Forelimb muscle (tissue), 1 donor: ENCODE measurements around the gene SPATA31E1. TPM values are rescaled to one million over a fixed set of nuclear protein-coding genes. Genes with fewer than 3 reads are reported as not detected.
"Not testable (repeated sequence)": the region's sequence is repeated elsewhere in the genome, so short reads cannot be mapped to it uniquely, and the experiment has no call there.

Experiments
- DNase-seq: peaks from one replicate; pipeline ENCODE4 v3.0.0-alpha.2; 2013; ENCODE audit warnings: low read depth
- polyA plus RNA-seq: library from polyadenylated mRNA; unstranded; fragments of 120-200 nt; gene quantifications from one replicate; pipeline ENCODE4 v1.2.1, GENCODE V29; 2013; ENCODE audit not compliant: insufficient read length

Gene SPATA31E1
- polyA plus RNA-seq, 1 donor: not detected

- DNase-seq: no peak
Measured at GRCh38 chr9:87884578-87885459, 2.1 kb downstream of the SPATA31E1 start.

DNA sequence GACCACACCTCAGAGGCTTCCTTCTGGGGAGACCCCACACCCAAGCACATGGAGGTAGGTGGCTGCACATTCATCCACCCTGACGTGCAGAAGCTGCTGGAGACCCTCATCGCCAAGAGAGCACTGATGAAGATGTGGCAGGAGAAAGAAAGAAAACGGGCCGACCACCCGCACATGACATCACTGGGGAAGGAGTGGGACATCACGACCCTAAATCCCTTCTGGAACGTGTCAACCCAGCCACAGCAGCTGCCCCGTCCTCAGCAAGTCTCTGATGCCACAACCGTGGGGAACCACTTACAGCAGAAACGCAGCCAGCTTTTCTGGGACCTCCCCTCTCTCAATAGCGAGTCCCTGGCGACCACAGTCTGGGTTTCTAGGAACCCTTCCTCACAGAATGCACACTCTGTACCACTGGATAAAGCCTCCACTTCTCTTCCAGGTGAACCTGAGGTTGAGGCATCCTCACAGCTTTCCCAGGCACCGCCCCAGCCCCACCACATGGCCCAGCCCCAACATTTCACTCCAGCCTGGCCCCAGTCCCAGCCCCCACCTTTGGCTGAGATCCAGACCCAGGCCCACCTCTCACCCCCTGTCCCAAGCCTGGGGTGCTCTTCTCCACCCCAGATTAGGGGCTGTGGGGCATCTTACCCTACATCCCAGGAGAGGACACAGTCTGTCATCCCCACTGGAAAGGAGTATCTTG lies 3.0 kb downstream of the SPATA31E1 start:
- no peak for DNase-seq

DNA sequence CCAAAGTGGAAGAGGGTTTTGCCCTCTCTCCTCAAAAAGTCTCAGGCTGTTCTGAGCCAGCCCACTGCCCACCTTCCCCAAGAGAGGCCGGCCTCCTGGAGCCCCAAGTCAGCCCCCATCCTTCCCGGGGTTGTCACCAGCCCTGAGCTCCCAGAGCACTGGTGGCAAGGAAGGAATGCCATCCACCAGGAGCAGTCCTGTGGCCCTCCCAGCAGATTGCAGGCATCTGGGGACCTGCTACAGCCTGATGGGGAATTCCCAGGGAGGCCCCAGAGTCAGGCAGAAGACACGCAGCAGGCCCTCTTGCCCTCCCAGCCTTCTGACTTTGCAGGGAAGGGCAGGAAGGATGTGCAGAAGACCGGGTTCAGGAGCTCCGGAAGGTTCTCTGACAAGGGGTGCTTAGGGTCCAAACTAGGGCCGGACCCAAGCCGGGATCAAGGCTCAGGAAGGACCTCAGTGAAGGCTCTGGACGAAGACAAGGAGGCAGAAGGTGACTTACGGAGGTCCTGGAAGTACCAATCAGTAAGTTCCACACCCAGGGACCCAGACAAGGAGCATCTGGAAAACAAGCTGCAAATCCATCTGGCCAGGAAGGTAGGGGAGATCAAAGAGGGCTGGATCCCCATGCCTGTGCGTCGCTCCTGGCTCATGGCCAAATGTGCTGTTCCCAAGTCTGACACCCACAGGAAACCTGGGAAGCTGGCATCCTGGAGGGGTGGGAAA lies 3.7 kb downstream of the SPATA31E1 start:
- DNase-seq: no peak

DNA sequence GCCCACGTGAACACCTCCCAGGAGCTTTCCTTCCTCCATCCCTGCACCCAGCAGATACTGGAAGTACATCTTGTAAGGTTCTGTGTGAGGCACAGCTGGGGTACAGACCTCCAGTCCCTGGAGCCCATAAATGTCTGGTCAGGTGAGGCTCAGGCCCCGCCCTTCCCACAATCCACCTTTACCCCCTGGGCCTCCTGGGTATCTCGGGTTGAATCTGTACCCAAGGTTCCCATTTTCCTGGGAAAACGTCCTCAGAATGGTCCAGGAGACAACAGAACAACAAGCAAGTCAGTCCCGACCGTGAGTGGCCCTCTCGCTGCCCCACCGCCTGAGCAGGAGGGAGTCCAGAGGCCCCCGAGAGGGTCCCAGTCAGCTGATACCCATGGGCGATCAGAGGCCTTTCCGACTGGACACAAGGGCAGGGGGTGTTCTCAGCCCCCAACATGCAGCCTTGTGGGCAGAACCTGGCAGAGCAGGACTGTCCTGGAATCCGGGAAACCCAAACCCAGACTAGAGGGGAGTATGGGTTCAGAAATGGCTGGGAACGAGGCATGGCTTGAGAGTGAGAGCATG lies 4.3 kb downstream of the SPATA31E1 start:
- DNase-seq: no peak

DNA sequence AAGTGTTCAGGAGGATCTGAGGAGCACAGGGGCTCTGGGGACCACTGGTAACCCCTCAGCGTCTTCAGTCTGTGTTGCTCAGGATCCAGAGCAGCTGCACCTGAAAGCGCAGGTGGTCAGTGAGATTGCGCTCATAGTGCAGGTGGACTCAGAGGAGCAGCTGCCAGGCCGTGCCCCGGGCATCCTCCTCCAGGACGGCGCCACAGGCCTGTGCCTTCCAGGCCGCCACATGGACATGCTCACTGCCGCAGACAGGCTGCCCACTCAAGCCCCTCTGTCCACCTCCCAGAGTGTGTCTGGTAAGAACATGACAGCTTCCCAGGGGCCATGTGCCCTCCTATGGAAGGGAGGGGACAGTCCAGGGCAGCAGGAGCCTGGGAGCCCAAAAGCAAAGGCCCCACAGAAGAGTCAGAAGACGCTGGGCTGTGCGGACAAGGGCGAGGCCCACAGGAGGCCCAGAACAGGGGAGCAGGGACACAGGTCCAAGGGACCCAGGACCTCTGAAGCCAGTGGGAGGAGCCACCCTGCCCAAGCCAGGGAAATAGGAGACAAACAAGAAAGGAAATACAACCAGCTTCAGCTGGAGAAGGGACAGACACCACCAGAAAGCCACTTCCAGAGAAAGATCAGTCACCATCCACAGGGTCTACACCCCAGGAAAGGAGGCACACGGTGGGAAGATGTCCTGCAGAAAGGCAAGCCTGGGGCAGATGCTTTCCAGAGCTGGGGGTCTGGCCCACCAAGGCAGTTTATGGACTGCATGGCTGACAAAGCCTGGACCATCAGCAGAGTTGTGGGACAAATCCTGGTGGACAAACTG lies 5.2 kb downstream of the SPATA31E1 start:
- DNase-seq: no peak

GRCh38 chr9:87888501-87888900 lies 5.8 kb downstream of the SPATA31E1 start:
- DNase-seq: no peak

DNA sequence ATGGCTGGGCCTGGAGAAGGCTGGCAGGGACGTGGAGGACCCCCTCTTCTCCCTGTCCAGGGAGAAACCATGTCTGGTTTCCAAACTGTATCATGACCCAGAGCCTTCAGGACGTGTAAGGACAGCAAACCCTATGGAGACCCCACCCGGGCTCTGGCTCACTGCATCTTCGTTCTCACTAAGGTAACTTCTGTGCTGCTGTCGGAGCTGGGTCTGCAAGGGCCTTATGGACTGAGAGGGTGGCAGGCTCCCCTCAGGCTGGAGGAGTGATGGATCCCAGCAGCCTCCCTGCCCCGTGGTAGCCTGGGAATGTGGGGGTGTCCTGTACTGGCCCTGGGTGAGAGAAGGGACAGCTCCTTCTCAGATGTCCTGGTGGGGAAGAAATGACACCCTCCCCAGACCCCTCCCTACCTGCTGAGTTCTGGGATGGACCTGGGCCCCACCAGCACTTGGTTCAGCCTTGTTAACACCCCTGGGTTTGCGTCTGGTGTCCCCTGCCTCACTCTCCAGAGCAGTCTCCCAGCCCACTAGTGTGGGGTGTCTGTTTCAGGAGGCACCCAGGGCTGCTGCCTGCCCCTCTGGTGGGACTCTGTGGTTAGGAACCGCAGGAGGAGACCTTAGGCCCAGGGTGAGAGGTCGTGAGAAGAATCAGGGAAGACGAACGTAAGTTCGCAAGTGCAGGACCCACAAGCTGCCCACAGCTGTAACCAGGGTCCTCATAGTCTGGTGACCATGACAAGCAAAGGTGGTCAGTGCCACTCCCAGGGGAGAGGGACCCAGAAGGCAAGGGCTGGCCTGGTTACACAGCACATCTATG lies 6.6 kb downstream of the SPATA31E1 start:
- DNase-seq: no peak

GRCh38 chr9:87889882-87890252 lies 7.2 kb downstream of the SPATA31E1 start:
- no peak for DNase-seq

DNA sequence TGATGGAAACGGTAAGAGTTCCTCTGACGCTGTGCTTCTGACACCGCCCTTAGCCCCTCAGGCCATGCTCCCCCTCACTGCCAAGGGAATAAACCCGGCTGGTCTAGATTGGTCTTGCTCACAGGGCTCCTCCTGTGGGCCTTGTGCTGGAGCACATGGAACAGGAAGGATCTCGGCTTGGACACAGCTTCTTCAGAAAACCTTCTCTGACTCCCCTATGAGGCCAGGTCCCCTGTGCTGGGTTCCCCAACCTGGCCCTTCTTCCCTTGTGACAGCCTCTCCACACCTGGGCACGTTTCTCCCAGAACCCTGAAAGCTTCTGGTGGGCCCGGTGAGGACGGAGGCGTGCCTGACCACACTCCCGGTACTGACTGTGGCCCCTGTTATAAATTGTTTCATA lies 8.2 kb downstream of the SPATA31E1 start:
- DNase-seq: no peak

DNA sequence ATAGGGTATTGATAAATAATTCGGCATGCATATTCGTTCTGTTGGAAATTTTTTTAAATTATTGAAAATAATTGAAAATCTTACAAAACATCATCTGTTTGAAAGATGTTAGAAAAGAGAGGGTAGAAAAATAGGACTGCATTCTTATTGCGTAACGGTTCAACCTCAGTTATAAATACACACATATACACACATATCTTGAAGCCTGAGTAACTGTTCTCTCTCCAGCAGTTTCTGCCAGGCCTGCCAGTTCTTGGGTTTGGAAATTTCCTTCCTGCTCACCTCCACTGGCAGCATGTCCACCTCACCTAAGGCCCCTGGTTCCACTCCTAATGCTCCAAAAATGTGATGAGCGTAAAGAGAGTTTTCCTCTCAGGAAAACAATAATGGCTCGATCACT lies 9.1 kb downstream of the SPATA31E1 start:
- no peak for DNase-seq

DNA sequence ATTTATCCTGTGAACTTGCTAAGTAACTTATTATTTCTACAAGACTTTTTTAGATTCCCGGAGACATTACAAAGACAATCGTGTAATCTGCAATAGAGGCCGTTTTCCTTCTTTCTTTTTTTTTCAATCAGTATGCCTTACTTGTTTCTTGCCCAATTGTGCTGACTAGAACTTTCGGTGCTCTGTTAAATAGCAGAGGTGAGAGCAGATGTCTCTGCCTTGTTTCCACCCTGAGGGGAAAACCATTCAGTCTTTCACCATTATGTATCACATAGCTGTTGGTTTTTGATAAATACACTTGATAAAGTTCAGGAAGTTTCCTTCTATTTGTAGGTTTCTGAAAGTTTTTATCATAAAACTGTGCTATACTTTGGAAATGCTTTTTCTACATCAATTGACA lies 10.3 kb downstream of the SPATA31E1 start:
- DNase-seq: no peak

DNA sequence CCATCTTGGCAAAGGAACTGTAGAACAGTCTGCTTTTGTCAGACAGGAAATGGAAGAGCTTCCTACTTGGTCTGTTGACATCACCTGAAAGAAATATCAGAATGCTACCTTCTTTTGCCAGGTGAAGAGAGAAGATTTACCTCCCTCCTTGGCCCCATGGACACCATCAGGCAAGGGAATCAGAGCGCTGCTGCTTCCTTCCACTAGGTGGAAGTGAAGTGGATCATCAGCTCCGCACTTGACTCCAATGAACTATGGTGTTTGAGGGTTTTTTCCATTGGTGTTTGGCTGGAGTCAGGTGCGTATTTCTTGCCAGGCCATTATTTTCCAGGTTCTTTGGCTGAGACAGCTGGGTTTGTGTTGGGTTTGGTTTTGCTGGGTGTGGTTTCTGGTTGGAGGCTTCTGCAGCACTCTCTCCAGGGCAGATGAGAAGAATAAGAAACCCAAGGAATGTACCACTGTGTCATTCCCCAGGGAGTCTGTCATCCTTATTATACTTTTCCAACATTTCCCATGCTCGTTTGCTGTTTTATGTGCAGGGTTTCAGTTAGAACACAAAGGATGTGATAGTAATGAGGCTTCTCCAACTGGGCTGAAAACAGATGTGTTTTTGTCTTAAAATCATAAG lies 12.4 kb downstream of the SPATA31E1 start:
- no peak for DNase-seq

DNA sequence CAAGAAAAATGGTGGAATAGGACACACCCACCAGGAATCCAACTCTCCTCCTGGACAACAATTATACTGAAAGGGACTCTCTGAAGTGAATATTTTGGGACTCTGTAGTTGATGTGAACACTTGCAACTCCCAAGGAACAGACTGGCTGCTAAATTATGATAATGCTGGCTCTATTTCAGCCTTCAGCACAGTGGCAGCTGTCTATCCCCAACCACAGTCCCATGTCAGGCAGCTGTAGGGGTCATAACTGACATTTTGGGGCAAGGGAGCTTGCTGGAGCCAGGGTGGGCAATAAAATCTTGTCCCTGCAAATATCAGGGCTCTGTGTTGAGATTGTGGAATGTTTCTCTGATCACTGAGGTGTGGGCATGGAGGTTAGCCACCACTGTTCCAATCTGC lies 14.2 kb downstream of the SPATA31E1 start:
- no peak for DNase-seq

DNA sequence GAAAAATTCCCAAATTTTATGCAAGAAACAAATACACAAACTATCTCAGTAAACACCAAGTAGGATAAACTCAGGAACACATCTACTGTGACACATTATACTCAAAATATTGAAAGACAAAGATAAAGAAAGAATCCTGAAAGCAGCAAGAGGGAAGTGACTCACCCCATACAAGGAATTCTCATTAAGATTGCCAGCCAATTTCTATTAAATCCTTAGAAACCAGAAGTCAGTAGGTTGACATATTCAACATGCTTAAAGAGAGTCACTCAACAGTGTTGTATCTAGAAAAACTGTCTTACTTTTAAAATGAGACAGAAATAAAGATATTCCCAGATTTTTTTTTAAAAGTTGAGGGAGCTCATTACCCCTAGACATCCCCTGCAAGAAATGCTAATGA lies 15.5 kb downstream of the SPATA31E1 start:
- DNase-seq: no peak

- DNase-seq: not testable (repeated sequence)
Measured at GRCh38 chr9:87902371-87902770, 19.7 kb downstream of the SPATA31E1 start.

- no peak for DNase-seq
Measured at GRCh38 chr9:87909310-87910041, 26.8 kb downstream of the SPATA31E1 start.

- no peak for DNase-seq
Measured at GRCh38 chr9:87910821-87911220, 28.1 kb downstream of the SPATA31E1 start.

DNA sequence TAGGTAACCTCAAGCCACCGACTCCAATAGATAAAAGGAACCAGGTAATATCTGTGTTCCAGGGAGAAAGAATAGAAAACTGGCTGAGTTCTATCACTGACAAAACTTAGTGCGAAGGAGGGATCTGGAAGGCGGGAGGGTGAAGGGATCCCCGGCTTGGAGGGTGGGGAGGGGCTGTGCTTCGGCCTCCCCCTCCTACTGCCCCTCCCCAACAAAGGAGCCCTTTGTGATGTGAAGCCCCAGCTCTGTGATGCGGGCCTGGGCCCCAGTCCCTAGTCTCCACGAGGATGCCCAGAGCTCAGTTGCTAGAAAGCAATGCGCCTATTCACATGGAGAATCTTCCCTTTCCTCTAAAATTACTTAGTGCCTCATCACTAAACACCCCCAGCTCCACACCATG lies 35.0 kb downstream of the SPATA31E1 start, which contains the start of gene SPATA31C1:
Gene SPATA31C1 (plus strand): TSS at position 301 of the 400 bp plus-strand sequence.
- not testable (repeated sequence) for DNase-seq

- not testable (repeated sequence) for DNase-seq
Measured at GRCh38 chr9:87919013-87919412, 36.3 kb downstream of the SPATA31E1 start.
